RWPE1 (cell line): ENCODE measurements around the gene CALML6.

Source experiments
- CTCF ChIA-PET: fragments of 350-600 bp; sonication (Branson Sonifier 250); formaldehyde crosslinking; extraction: SDS; loops from one replicate; lab custom pipeline; 2021; lab: Yijun Ruan, JAX
- POLR2A ChIA-PET: fragments of 400-600 bp; formaldehyde crosslinking; extraction: SDS; loops from one replicate; lab custom pipeline; 2020; ENCODE audit warnings: antibody characterized with exemption; ENCODE audit not compliant: low non-redundant PET; lab: Yijun Ruan, JAX
- DNase-seq: peaks from one replicate; pipeline ENCODE4 v3.0.0; 2012; ENCODE audit warnings: low spot score
- H3K27ac ChIP-seq: fragments of 450-650 bp; 2 replicates; pipeline ENCODE4 v1.5.1; 2017
- TF ChIP-seq, protein P1 (sequence below): fragments of 450-650 bp; conservative IDR thresholded peaks from 2 replicates; pipeline ENCODE4 v1.5.1; 2017; ENCODE audit warnings: low read depth, mild to moderate bottlenecking

CALML6 gene

DNA sequence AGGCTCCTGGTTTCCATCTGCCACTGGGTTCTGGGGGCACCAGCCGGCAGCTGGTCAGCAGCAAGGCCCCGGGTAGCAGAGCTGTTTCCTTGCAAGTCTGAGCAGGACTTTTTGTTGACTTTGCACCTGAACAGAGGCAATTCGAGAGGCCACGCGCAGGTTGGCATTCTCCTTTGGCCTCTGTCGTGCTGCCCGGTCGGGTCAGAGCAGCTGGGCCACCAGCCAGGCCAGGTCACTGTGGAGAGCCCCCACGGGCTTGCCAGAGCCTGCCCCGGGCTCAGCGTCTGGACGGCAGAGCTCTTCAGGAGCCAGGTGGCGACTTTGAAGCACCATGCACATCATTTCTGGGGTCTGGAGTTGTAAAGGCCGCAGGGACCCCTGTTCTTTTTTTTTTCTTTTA lies 32.4 kb downstream of the CALML6 start:
- no peak overlapping the region for H3K27ac ChIP-seq
- no peak for DNase-seq
- POLR2A ChIA-PET = no interaction called here
- CTCF ChIA-PET = interaction anchor here (1.4 kb wide), 1 partner anchor 97 kb away, joined by 5 read pairs; no protein-coding TSS in a partner anchor
- TF ChIP-seq, protein P1, sequence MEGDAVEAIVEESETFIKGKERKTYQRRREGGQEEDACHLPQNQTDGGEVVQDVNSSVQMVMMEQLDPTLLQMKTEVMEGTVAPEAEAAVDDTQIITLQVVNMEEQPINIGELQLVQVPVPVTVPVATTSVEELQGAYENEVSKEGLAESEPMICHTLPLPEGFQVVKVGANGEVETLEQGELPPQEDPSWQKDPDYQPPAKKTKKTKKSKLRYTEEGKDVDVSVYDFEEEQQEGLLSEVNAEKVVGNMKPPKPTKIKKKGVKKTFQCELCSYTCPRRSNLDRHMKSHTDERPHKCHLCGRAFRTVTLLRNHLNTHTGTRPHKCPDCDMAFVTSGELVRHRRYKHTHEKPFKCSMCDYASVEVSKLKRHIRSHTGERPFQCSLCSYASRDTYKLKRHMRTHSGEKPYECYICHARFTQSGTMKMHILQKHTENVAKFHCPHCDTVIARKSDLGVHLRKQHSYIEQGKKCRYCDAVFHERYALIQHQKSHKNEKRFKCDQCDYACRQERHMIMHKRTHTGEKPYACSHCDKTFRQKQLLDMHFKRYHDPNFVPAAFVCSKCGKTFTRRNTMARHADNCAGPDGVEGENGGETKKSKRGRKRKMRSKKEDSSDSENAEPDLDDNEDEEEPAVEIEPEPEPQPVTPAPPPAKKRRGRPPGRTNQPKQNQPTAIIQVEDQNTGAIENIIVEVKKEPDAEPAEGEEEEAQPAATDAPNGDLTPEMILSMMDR = no peak

DNA sequence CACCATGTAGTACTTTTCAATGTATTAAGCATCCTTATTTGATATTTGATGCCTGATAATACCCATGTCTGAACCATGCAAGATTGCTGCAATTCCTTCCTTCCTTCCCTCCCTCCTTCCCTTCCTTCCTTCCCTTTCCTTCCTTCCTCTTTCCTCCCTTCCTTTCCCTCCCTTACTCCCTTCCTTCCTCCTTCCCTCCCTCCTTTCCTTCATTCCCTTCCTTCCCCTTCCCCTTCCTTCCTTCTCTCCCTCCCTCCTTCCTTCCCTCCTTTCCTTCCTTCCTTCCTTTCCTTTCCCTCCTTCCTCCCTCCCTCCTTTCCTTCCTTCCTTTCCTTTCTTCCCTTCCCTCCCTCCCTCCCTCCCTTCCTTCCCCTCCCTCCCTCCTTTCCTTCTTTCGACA lies 33.7 kb downstream of the CALML6 start:
- DNase-seq = no peak
- POLR2A ChIA-PET = no interaction called here
- TF ChIP-seq, protein P1 = no peak
- no peak overlapping the region for H3K27ac ChIP-seq
- CTCF ChIA-PET = interaction anchor here (1.4 kb wide), 1 partner anchor 96 kb away, joined by 5 read pairs; no protein-coding TSS in a partner anchor

DNA sequence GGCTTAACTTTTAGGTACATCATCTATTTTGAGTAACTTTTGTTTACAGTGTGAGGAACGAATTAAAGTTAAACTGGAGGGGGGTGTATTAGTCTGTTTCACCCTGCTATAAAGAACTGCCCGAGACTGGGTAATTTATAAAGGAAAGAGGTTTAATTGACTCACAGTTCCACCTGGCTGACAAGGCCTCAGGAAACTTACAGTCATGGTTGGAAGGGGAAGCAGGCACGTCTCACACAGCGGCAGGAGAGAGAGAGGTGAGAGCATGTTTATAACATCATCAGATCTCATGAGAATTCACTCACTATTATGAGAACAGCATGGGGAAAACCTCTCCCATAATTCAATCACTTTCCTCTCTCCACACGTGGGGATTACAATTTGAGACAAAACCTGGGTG lies 35.9 kb downstream of the CALML6 start:
- CTCF ChIA-PET = interaction anchor here (0.6 kb wide), 1 partner anchor 372 kb away, joined by 4 read pairs; no protein-coding TSS in a partner anchor
- POLR2A ChIA-PET = no interaction called here
- no peak for DNase-seq
- TF ChIP-seq, protein P1 = no peak
- H3K27ac ChIP-seq = no peak overlapping the region

DNA sequence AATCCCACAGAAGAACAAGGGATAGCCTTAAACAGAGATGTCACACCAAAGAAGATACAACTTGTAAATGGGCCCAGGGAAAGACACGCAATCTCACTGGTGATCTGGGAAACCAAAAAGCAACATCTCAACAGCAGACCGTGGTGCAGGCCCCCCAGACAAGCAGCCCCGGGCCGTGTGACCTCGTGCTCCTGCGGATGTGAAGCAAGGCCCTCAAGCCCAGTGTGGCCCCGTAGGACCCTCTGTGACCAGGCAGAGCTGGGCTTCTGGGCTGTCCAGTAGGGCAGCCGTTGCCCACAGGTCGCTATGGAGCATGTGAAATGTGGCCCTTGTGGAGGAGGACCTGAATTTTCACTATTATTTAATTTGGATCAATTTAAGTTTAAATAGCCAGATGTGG lies 39.0 kb downstream of the CALML6 start:
- no peak for DNase-seq
- ChIA-PET CTCF (interaction anchor here (0.9 to 2.1 kb wide), 3 partner anchors 9 to 91 kb away, joined by 3 to 5 read pairs (median 4); no protein-coding TSS in a partner anchor), POLR2A (no interaction called here)
- no peak overlapping the region for H3K27ac ChIP-seq
- TF ChIP-seq, protein P1 = no peak

DNA sequence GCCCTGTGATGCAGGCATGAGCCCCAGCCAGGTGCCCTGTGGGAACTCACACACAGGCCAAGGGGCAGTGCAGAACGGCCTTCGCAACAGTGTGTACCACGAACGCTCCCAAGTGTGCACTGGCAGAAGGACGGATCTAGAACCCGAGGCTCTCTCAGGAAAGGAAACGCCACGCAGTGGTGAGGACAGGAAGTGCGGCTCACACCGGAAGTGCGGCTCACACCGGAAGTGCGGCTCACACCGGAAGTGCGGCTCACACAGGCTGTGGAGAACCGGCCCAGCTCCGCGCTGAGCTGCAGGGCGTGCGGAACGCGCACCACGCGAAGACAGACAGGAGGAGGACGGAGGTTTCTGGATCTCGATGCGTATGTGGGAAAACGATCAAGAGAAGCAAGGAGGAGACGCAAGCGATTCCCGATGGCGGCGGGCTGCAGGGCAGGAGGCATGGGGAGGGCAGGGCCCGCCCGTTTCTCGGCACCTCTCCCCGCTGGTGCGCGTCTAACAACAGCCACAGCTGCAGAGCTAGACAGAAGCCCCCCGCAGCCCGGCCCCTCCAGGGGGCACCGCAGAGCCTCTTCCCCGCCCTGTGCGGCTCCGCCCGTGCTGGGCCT lies 39.9 kb downstream of the CALML6 start:
- TF ChIP-seq, protein P1 = peak; percentile 35
- no peak overlapping the region for H3K27ac ChIP-seq
- CTCF ChIA-PET = interaction anchor here (0.7 to 2.1 kb wide), 5 partner anchors 10 to 90 kb away, joined by 3 to 15 read pairs (median 4); no protein-coding TSS in a partner anchor
- POLR2A ChIA-PET = no interaction called here
- no peak for DNase-seq

DNA sequence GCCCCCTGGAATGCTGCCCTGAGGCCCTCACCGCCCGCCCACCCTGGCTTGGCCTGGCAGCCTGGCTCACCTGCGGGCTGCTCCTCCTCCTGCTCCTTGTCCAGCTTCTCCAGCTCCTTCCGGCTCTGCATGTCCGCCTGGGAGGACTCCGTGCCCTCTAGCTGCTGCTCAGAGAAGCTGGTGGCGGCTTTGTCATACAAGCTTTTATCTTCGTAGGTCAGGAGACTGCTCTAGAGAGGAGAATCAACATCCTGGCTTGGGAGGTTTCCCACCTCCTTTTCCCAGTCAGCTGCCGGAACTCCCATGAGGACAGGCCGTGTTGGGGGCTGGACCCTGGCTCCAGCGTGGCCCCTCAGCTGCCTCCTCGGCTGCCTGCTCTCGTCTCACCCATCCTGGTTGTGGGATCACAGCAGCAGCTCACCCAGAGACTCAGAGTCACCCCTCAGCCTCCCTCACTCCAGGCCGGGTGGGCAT lies 40.6 kb downstream of the CALML6 start:
- ChIA-PET POLR2A (no interaction called here), CTCF (interaction anchor here (0.7 to 2.1 kb wide), 3 partner anchors 12 to 89 kb away, joined by 3 to 15 read pairs (median 4); no protein-coding TSS in a partner anchor)
- H3K27ac ChIP-seq = no peak overlapping the region
- no peak for DNase-seq
- TF ChIP-seq, protein P1 = no peak
